IMR-90 (cell line): ENCODE results near the gene HECTD2. TPM values are rescaled to one million over a fixed set of nuclear protein-coding genes. Genes with fewer than 3 reads are reported as not detected.
A peak's percentile ranks its signal among the peaks of the same experiment; 100 is the strongest.

Experiments
- ATAC-seq: fragments of 200-7000 bp; cut with Tn5 transposase; 2 replicates; pipeline ENCODE4 v1.9.1; 2020; ENCODE audit warnings: low read depth, mild to moderate bottlenecking, moderate library complexity
- BruUV-seq: library from RNA; stranded (reverse); fragments of 400-500 nt; replicated peaks from 2 replicates; lab custom pipeline; 2021; lab: Mats Ljungman, UMichigan
- CTCF ChIA-PET: fragments of 300-600 bp; formaldehyde crosslinking; extraction: SDS; loops from one replicate; lab custom pipeline; 2021; ENCODE audit warnings: antibody characterized with exemption; lab: Yijun Ruan, JAX
- POLR2A ChIA-PET: fragments of 300-600 bp; sonication (Branson Sonifier 250); formaldehyde crosslinking; loops from one replicate; lab custom pipeline; 2022; ENCODE audit warnings: antibody characterized with exemption; ENCODE audit not compliant: unreplicated experiment; lab: Charles Lee
- DNase-seq: peaks from one replicate; pipeline ENCODE4 v3.0.0; 2013
- H2AFZ ChIP-seq: replicated peaks from 2 replicates; pipeline ENCODE3; 2013; ENCODE audit warnings: low read length, mild to moderate bottlenecking; ENCODE audit not compliant: poor library complexity
- H2AK5ac ChIP-seq: 2 replicates; pipeline ENCODE4 v1.6.1; 2013; ENCODE audit warnings: low read depth, low read length, inconsistent platforms
- H2AK9ac ChIP-seq: replicated peaks from 2 replicates; pipeline ENCODE3; 2013; ENCODE audit warnings: mild to moderate bottlenecking, low read depth, low read length, moderate library complexity; ENCODE audit not compliant: poor library complexity
- H2BK120ac ChIP-seq: 2 replicates; pipeline ENCODE4 v1.6.1; 2013; ENCODE audit warnings: low read depth, low read length, inconsistent platforms
- H2BK15ac ChIP-seq: 3 replicates; pipeline ENCODE4 v1.6.1; 2013; ENCODE audit warnings: low read depth, low read length, inconsistent platforms
- H2BK20ac ChIP-seq: 2 replicates; pipeline ENCODE4 v1.6.1; 2013; ENCODE audit warnings: low read depth, mild to moderate bottlenecking, inconsistent platforms, low read length, moderate library complexity
- H2BK5ac ChIP-seq: 2 replicates; pipeline ENCODE4 v1.6.1; 2013; ENCODE audit warnings: mild to moderate bottlenecking, low read depth, low read length, inconsistent platforms; ENCODE audit not compliant: poor library complexity, severe bottlenecking
- H3K14ac ChIP-seq: replicated peaks from 2 replicates; pipeline ENCODE4 v1.6.1; 2013; ENCODE audit warnings: low read depth, low read length, inconsistent platforms
- H3K18ac ChIP-seq: 2 replicates; pipeline ENCODE4 v1.6.1; 2013; ENCODE audit warnings: low read depth, low read length, control low read depth
- H3K23ac ChIP-seq: 2 replicates; pipeline ENCODE4 v1.6.1; 2013; ENCODE audit warnings: low read depth, low read length, inconsistent platforms
- H3K27ac ChIP-seq: 2 replicates; pipeline ENCODE4 v1.5.1; 2013; ENCODE audit warnings: mild to moderate bottlenecking, control low read depth, low read length; ENCODE audit not compliant: insufficient read depth
- H3K27me3 ChIP-seq: 2 replicates; pipeline ENCODE4 v1.6.1; 2013; ENCODE audit warnings: low read length; ENCODE audit not compliant: control insufficient read depth, insufficient read depth
- H3K36me3 ChIP-seq: 2 replicates; pipeline ENCODE4 v1.6.1; 2013; ENCODE audit warnings: low read length, mixed read lengths; ENCODE audit not compliant: control insufficient read depth, insufficient read depth
- H3K4ac ChIP-seq: 2 replicates; pipeline ENCODE4 v1.6.1; 2013; ENCODE audit warnings: low read depth, low read length, inconsistent platforms
- H3K4me1 ChIP-seq: 2 replicates; pipeline ENCODE4 v1.6.1; 2013; ENCODE audit warnings: low read length, mixed read lengths; ENCODE audit not compliant: control insufficient read depth, insufficient read depth
- H3K4me2 ChIP-seq: 2 replicates; pipeline ENCODE4 v1.6.1; 2013; ENCODE audit warnings: low read depth, mild to moderate bottlenecking, control low read depth, low read length, moderate library complexity
- H3K4me3 ChIP-seq: 2 replicates; pipeline ENCODE4 v1.5.1; 2013; ENCODE audit warnings: low read depth, mild to moderate bottlenecking, control low read depth, low read length, moderate library complexity; ENCODE audit not compliant: insufficient read depth
- H3K56ac ChIP-seq: 2 replicates; pipeline ENCODE4 v1.6.1; 2013; ENCODE audit warnings: low read length, inconsistent platforms; ENCODE audit not compliant: insufficient read depth; ENCODE audit errors: extremely low read depth
- H3K79me1 ChIP-seq, 2 experiments: 2 replicates each; pipeline ENCODE4 v1.6.1; 2013; ENCODE audit warnings: low read length in 2 of 2, inconsistent platforms in 1 of 2, low read depth in 1 of 2
- H3K9ac ChIP-seq: 2 replicates; pipeline ENCODE4 v1.6.1; 2013; ENCODE audit warnings: low read depth, low read length, control low read depth
- H3K9me1 ChIP-seq: 2 replicates; pipeline ENCODE4 v1.6.1; 2013; ENCODE audit warnings: low read length, inconsistent platforms; ENCODE audit not compliant: insufficient read depth
- H3K9me3 ChIP-seq: 2 replicates; pipeline ENCODE4 v1.6.1; 2013; ENCODE audit warnings: low read length; ENCODE audit not compliant: control insufficient read depth, insufficient read depth
- H4K20me1 ChIP-seq: 2 replicates; pipeline ENCODE4 v1.6.1; 2013; ENCODE audit warnings: low read length, inconsistent platforms; ENCODE audit not compliant: insufficient read depth
- H4K5ac ChIP-seq: 2 replicates; pipeline ENCODE4 v1.6.1; 2013; ENCODE audit warnings: mild to moderate bottlenecking, low read depth, low read length, control low read depth
- H4K8ac ChIP-seq, 2 experiments: 2 replicates each; pipeline ENCODE4 v1.6.1; 2013; ENCODE audit warnings: low read depth in 2 of 2, low read length in 2 of 2, control low read depth in 1 of 2, inconsistent platforms in 1 of 2
- H4K91ac ChIP-seq: 2 replicates; pipeline ENCODE4 v1.6.1; 2013; ENCODE audit warnings: low read depth, low read length, inconsistent platforms; ENCODE audit not compliant: insufficient read depth
- CHD1 ChIP-seq: IDR thresholded peaks from 2 replicates; pipeline ENCODE4 v1.6.1; 2012; ENCODE audit warnings: low read depth, low read length, improper control_type of control experiment
- FOS ChIP-seq: fragments of 150-350 bp; IDR thresholded peaks from 2 replicates; pipeline ENCODE4 v1.6.1; 2016; ENCODE audit warnings: low read depth, low read length
- MAZ ChIP-seq: IDR thresholded peaks from 2 replicates; pipeline ENCODE4 v1.6.1; 2012; ENCODE audit warnings: low read depth, mild to moderate bottlenecking, low read length, improper control_type of control experiment, moderate library complexity, borderline replicate concordance
- MXI1 ChIP-seq: IDR thresholded peaks from 2 replicates; pipeline ENCODE4 v1.6.1; 2012; ENCODE audit warnings: low read depth, mild to moderate bottlenecking, low read length, moderate library complexity, borderline replicate concordance
- POLR2A ChIP-seq: IDR thresholded peaks from 2 replicates; pipeline ENCODE4 v1.6.1; 2012; ENCODE audit warnings: mild to moderate bottlenecking, low read depth, low read length
- RCOR1 ChIP-seq: IDR thresholded peaks from 2 replicates; pipeline ENCODE4 v1.6.1; 2012; ENCODE audit warnings: mild to moderate bottlenecking, low read length, improper control_type of control experiment; ENCODE audit not compliant: insufficient replicate concordance
- WGBS, 2 experiments: methylation state at CpG; one replicate each; pipeline versions ENCODE4 v1.1.5 to v1.1.7; 2013; ENCODE audit warnings: missing lambda C conversion rate in 2 of 2; ENCODE audit not compliant: insufficient read length in 1 of 2; ENCODE audit errors: extremely low coverage in 2 of 2; 5-methylcytosine and 5-hydroxymethylcytosine counted together
- dilution Hi-C: fragments of 300-500 bp; cut with HindIII; formaldehyde crosslinking; loops from one replicate; pipeline ENCODE4 v1.14.3; 2018; ENCODE audit warnings: low sequenced_read_pairs; ENCODE audit not compliant: unreplicated experiment
- in situ Hi-C: fragments of 300-500 bp; cut with MboI; formaldehyde crosslinking; loops from 3 replicates; pipeline ENCODE4 v1.14.3; 2019; ENCODE audit warnings: low sequenced_read_pairs, inconsistent platforms, mixed read lengths
- intact Hi-C: fragments of 100-400 bp; cut with micrococcal nuclease; formaldehyde crosslinking; loops from 2 replicates; pipeline ENCODE4 v1.10.0; 2022
- polyA plus RNA-seq, 3 experiments: library from polyadenylated mRNA; depleted of rRNA; stranded (reverse); fragments of >200 nt; gene quantifications; 2 replicates each; pipeline ENCODE4 v1.2.3, GENCODE V29; 2012; ENCODE audit warnings: low replicate concordance in 1 of 3
- total RNA-seq: library from RNA; depleted of rRNA; stranded (reverse); fragments of >200 nt; gene quantifications from 2 replicates; pipeline ENCODE4 v1.2.3, GENCODE V29; 2012
- TF ChIP-seq, protein P1 (sequence below): fragments of 150-350 bp; IDR thresholded peaks from 2 replicates; pipeline ENCODE4 v1.6.1; 2017; ENCODE audit warnings: mild to moderate bottlenecking, antibody characterized with exemption, low read length, low read depth
- TF ChIP-seq, protein P2 (sequence below): conservative IDR thresholded peaks from 2 replicates; pipeline ENCODE4 v1.5.1; 2012; ENCODE audit warnings: mild to moderate bottlenecking, low read depth, low read length, improper control_type of control experiment

Gene HECTD2
- total and polyA plus RNA-seq, 2 of the 4 experiments (the other 2 are of a cell fraction), result 5.2 to 5.9 TPM

DNA sequence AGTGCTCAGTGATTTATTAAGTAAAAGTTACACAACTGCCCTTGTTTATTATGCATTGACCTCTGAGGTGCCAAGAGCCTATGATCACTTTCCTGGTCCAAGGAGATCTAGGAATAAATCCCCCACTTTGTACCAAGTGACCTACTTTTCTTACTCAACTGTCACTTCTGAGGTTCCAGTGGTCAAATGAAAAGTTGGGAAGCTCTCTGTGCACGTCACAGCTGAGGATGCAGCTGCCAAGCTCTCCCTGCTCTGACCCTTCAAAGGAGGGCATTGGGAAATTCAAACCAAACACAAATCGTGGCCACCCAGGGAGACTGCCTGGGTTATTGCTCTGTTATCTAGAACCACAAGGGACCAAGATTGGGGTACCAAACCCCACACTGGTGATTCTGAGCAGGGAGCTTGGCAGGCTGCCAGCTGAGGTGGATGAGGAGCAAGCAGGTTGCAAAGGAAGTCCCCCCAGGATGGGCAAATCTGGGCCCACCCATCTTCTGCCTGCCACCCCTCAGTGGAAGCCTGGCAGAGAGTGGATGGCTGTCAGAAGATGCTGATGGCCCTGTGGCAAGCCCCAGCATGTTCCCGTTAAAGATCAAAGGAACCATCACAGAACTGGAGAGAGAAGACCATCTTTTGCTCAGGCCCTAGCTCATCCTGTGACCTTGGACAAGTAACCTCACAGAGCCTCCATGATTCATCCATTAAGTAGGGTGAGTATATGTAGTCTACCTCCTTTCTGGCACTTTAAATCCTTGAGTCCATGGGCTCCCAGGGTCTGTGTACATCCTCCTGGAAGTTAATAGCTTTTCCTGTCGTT lies 116.0 kb downstream of the HECTD2 start:
- no peaks in the 10 kb centered on the region; the same call in 1 of the 2 replicates for H3K27me3 ChIP-seq
- H2BK15ac ChIP-seq, result no peak overlapping the region
- TF ChIP-seq RCOR1 (no peak), FOS (no peak), CHD1 (no peak), POLR2A (no peak), MXI1 (no peak), MAZ (no peak)
- TF ChIP-seq, protein P1, sequence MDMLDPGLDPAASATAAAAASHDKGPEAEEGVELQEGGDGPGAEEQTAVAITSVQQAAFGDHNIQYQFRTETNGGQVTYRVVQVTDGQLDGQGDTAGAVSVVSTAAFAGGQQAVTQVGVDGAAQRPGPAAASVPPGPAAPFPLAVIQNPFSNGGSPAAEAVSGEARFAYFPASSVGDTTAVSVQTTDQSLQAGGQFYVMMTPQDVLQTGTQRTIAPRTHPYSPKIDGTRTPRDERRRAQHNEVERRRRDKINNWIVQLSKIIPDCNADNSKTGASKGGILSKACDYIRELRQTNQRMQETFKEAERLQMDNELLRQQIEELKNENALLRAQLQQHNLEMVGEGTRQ, result no peak
- TF ChIP-seq, protein P2, sequence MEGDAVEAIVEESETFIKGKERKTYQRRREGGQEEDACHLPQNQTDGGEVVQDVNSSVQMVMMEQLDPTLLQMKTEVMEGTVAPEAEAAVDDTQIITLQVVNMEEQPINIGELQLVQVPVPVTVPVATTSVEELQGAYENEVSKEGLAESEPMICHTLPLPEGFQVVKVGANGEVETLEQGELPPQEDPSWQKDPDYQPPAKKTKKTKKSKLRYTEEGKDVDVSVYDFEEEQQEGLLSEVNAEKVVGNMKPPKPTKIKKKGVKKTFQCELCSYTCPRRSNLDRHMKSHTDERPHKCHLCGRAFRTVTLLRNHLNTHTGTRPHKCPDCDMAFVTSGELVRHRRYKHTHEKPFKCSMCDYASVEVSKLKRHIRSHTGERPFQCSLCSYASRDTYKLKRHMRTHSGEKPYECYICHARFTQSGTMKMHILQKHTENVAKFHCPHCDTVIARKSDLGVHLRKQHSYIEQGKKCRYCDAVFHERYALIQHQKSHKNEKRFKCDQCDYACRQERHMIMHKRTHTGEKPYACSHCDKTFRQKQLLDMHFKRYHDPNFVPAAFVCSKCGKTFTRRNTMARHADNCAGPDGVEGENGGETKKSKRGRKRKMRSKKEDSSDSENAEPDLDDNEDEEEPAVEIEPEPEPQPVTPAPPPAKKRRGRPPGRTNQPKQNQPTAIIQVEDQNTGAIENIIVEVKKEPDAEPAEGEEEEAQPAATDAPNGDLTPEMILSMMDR, result no peak
- H4K91ac ChIP-seq, result no peak overlapping the region
- no peak overlapping the region for H3K56ac ChIP-seq
- H3K4me1 ChIP-seq, result no peaks in the 10 kb centered on the region
- ATAC-seq (no peak; the same call in 1 of the 2 replicates), DNase-seq (no peak)
- H2AK5ac ChIP-seq, result no peak overlapping the region
- peak overlapping the region; percentile 38 for H2AFZ ChIP-seq
- no peaks in the 10 kb centered on the region for H3K9me3 ChIP-seq
- H3K18ac ChIP-seq, result no peak overlapping the region
- H2BK5ac ChIP-seq, result no peak overlapping the region
- WGBS, 2 experiments, result no CpG with 5 or more reads among the region's 4 CpGs
- no peak overlapping the region for H3K4ac ChIP-seq
- H3K9me1 ChIP-seq, result no peaks in the 10 kb centered on the region
- H3K4me2 ChIP-seq, result no peak overlapping the region
- no peak overlapping the region for H4K5ac ChIP-seq
- H3K36me3 ChIP-seq, result no peaks in the 10 kb centered on the region
- H3K27ac ChIP-seq, result no peak overlapping the region
- H2BK20ac ChIP-seq, result no peak overlapping the region
- ChIA-PET CTCF (no interaction called here), POLR2A (no interaction called here)
- no TSS peak for BruUV-seq
- H3K4me3 ChIP-seq, result no peak overlapping the region
- H3K14ac ChIP-seq, result no peak overlapping the region
- H4K20me1 ChIP-seq, result no peaks in the 10 kb centered on the region
- no peak overlapping the region for H2BK120ac ChIP-seq
- H3K9ac ChIP-seq, result no peak overlapping the region
- H3K79me1 ChIP-seq, result no peaks in the 10 kb centered on the region
- intact Hi-C loops, result no loop called here
- dilution Hi-C loops, result no loop called here
- in situ Hi-C loops, result no loop called here
- peak overlapping the region; percentile 39 for H2AK9ac ChIP-seq
- no peak overlapping the region for H3K23ac ChIP-seq
- no peak overlapping the region for H4K8ac ChIP-seq
